Non-pigmented ciliary epithelial cell (primary cell): ENCODE results near the gene PDILT.
A peak's percentile ranks its signal among the peaks of the same experiment; 100 is the strongest.

Experiments used
- DNase-seq: peaks from one replicate; pipeline ENCODE4 v3.0.0-alpha.2; 2010; ENCODE audit warnings: low read depth

PDILT gene

DNA sequence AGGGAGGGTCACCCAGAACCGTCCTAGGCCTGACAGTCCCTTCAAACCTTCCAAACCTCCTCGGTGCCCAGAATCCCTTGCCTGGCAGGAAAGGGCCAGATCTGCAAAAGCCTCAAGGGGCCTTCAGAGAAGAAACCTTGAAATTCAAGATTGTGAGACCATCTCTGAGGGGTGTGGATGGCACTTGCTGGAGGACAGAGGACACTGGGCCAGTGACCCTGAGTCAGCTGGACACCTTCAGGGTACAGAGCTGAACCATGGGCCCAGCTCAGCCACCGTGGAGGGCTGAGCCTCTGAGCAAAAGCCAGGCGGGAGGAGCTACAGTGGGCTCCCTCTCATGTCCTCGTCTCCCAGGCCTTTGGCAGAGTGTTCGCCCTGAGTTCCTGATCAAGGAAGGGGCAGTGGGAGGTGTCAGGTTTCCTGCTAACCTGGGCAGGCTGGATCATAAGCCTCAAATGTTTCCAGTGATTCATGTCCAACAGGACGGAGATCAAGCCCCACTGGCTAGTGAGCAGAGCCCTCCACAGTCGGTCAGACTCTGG is 3.0 kb downstream of the PDILT start:
- no peak for DNase-seq

DNA sequence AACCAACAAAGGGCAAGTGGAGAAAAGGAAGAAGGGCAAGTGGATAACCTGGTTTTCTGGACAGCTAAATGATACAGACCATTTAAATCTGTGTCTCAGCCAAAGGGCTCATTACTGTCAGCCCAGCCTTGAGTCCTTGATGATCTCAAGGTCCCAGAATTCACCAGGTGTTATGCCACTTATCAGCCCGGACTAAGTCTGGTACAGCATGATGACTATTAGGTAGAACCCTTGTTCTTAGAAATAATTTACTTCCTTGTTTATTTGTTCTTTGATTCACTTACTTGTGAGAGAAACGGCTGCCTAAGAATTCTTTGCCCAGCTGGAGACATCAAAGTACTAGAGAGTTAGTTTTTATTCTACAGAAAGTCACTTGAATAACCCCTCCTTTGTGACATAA is 3.5 kb downstream of the PDILT start:
- no peak for DNase-seq

- DNase-seq = no peak
Measured at GRCh38 chr16:20399185-20399584, 5.4 kb downstream of the PDILT start.

DNA sequence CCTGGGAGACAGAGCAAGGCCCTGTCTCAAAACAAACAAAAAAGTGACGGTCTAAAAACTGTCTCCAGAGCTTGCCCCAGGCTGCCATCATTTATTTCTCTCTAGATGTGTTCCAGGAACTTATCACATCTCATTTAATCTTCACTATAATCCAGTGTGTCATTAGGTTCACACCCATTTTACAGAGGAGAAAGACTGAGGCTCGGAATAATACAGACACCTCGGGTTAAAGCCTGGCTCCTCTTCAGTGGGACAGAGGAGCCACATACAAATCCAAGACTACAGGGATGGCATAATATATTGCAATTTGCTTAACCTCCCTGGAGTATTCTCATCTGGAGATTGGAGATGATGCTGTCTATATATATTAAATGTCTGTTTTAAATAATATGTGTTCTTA is 5.9 kb downstream of the PDILT start:
- DNase-seq = no peak

GRCh38 chr16:20397468-20398074 is 7.0 kb downstream of the PDILT start:
- no peak for DNase-seq

DNA sequence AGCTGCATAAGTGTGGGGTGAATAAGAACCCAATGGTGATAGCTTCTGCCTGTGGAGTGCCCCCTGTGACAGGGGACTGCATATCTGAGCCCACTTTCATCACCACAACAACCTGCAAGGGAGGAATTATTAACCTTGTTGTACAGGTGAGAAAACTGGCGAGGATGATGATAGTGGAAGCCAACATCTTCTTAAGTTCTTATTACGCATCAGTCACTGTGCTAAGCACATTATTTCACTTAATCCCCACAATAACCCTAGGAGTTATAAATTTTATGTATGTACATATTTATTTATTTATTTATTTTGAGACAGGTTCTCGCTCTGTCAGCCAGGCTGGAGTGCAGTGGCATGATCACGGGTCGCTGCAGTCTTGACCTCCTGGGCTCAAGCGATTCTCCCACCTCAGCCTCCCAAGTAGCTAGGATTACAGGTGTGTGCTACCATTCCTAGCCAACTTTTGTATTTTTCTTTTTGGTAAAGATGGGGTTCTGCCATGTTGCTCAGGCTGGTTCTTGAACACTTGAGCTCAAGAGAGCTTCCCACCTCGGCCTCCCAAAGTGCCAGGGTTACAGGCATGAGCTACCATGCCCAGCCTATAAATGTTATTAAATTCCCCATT is 7.6 kb downstream of the PDILT start:
- no peak for DNase-seq

DNA sequence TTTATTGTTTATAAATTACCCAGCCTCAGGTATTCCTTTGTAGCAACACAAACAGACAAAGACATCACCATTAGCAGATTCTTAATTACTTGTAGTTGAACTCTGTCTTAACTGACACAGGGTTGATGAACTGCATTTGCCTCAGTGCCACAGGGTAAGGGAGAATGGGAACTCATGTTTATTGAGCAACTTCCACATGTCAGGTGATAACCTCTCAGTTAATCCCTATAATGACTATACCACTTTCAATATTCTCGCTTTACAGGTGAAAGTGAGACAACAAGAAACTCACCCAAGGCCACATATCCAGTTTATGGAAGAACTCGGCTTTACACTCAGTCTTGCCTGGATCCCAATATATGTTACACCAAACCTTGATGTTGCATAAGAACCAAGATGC is 8.6 kb downstream of the PDILT start:
- no peak for DNase-seq

- no peak for DNase-seq
Measured at GRCh38 chr16:20393801-20394577, 10.5 kb downstream of the PDILT start.

- DNase-seq = no peak
Measured at GRCh38 chr16:20391045-20391444, 13.5 kb downstream of the PDILT start.

GRCh38 chr16:20388854-20389253 is 15.7 kb downstream of the PDILT start:
- DNase-seq = no peak

- DNase-seq = no peak
Measured at GRCh38 chr16:20387978-20388377, 16.6 kb downstream of the PDILT start.

GRCh38 chr16:20385844-20386832 is 18.4 kb downstream of the PDILT start:
- DNase-seq = no peak

- DNase-seq = peak; percentile 26
Measured at GRCh38 chr16:20383106-20384029, 21.2 kb downstream of the PDILT start.

- no peak for DNase-seq
Measured at GRCh38 chr16:20382202-20382948, 22.2 kb downstream of the PDILT start.

DNA sequence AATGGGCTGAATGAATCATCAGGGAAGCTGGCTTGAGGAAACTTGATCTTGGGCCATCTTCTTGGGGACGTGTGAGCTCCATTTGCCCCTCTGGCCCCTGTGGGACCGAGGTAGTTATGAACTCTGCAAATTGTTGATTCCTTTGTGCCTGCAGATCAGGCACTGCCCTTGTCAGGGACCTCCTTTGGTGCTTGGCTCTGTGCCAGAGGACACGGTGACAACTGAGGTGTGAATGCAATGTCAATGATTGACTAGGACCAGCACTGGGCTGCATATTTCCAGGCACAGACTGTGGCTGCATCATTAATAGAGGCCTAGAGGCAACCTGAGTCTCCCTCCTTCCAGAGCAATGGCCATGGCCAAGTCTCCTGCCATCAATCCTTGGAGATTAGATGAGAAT is 23.8 kb downstream of the PDILT start:
- no peak for DNase-seq

- DNase-seq = no peak
Measured at GRCh38 chr16:20377181-20377580, 27.4 kb downstream of the PDILT start.

- no peak for DNase-seq
Measured at GRCh38 chr16:20372701-20373100, 31.8 kb downstream of the PDILT start.

DNA sequence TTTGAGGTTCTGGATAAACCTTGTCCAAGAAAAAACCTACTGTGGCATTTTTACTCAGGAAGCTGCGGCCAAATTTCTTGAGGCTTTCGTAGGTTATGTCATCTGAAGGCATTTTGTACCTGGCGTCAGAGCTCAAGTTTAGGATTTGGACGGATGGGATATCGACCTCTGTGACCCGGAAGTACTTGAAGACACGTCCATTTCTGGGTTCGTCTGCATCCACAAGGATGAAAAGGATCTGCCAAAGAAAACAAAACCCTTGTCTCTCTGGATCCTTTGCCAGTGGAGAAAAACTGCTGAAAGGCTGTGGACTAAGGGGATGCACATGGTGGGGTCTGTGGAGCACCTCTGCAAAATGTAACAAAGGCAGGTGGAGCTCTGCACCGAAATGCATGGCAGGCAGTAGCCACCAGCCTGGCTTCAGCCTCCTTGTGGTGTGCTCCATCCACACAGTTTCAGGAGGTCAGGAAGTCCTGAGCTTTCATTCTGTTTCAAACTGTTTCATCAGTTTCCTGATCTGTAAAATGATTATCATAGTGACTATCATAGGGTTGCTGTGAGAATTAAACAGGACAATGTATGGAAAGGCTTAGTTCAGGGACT is 35.0 kb downstream of the PDILT start:
- DNase-seq = no peak

GRCh38 chr16:20364051-20364450 is 40.5 kb downstream of the PDILT start:
- no peak for DNase-seq

DNA sequence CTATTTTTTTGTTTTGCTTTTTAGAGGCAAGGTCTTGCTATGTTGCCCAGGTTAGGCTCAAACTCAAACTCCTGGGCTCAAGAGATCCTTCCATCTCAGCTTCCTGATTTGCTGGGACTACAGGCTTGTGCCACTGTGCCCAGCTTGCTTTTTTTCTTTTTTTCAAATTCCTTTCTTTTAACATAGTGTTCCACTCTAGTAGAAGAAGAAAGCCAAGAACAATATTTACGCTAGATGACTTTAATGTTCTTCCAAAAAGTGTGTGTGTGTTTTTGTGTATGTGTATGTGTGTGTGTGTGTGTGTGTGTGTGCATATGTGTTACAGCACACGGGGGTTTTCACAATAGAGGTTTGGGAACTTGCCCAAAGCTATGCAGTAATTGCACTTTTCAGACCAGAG is 41.3 kb downstream of the PDILT start:
- no peak for DNase-seq
